H1 (cell line): ENCODE measurements around the gene C16orf95. TPM values are rescaled to one million over a fixed set of nuclear protein-coding genes. Genes with fewer than 3 reads are reported as not detected.

Source experiments
- CTCF ChIA-PET: fragments of 300-600 bp; sonication (Branson Sonifier 250); formaldehyde crosslinking; loops from one replicate; lab custom pipeline; 2021; ENCODE audit not compliant: partially characterized antibody; lab: Charles Lee
- POLR2A ChIA-PET: fragments of 300-600 bp; sonication (Branson Sonifier 250); formaldehyde crosslinking; loops from one replicate; lab custom pipeline; 2021; ENCODE audit warnings: inconsistent platforms; ENCODE audit not compliant: partially characterized antibody; lab: Charles Lee
- DNase-seq, 2 experiments: peaks; one replicate each; pipeline versions ENCODE4 v3.0.0 to v3.0.0-alpha.2; 2010 to 2022; ENCODE audit warnings: low spot score in 2 of 2, low read depth in 1 of 2, mixed read lengths in 1 of 2
- FAIRE-seq: peaks from 2 replicates; lab custom pipeline; 2011; peaks lifted over from hg19 to GRCh38; lab: Jason Lieb, UNC
- H2AFZ ChIP-seq: 2 replicates; pipeline ENCODE4 v1.8.1; 2012; ENCODE audit warnings: low read length, inconsistent platforms
- H2AK5ac ChIP-seq: 2 replicates; pipeline ENCODE4 v1.6.1; 2013; ENCODE audit warnings: low read depth, low read length
- H2BK120ac ChIP-seq: replicated peaks from 2 replicates; pipeline ENCODE3; 2013; ENCODE audit warnings: low read depth, low read length, inconsistent platforms
- H2BK12ac ChIP-seq: 2 replicates; pipeline ENCODE4 v1.6.1; 2013; ENCODE audit warnings: low read depth, low read length
- H2BK15ac ChIP-seq: 2 replicates; pipeline ENCODE4 v1.6.1; 2013; ENCODE audit warnings: low read length
- H2BK20ac ChIP-seq: 2 replicates; pipeline ENCODE4 v1.6.1; 2013; ENCODE audit warnings: low read length
- H2BK5ac ChIP-seq: 2 replicates; pipeline ENCODE4 v1.6.1; 2013; ENCODE audit warnings: low read depth, low read length
- H3K14ac ChIP-seq: 2 replicates; pipeline ENCODE4 v1.6.1; 2013; ENCODE audit warnings: inconsistent platforms; ENCODE audit not compliant: insufficient read length
- H3K18ac ChIP-seq: 2 replicates; pipeline ENCODE4 v1.6.1; 2013; ENCODE audit warnings: low read length; ENCODE audit errors: extremely low read depth
- H3K23ac ChIP-seq: 2 replicates; pipeline ENCODE4 v1.6.1; 2013; ENCODE audit warnings: inconsistent platforms; ENCODE audit not compliant: insufficient read length
- H3K23me2 ChIP-seq: 2 replicates; pipeline ENCODE4 v1.6.1; 2013; ENCODE audit warnings: low read depth, low read length
- H3K27ac ChIP-seq: 2 replicates; pipeline ENCODE4 v1.6.1; 2011; ENCODE audit warnings: low read depth, low read length, inconsistent platforms
- H3K27me3 ChIP-seq, 4 experiments: replicated peaks in 1 of 4; 1 replicate in 1 of 4; 2 replicates in 3 of 4; pipeline versions ENCODE4 v1.6.1 to v1.8.1; 2011 to 2013; ENCODE audit warnings: low read length in 3 of 4, mild to moderate bottlenecking in 3 of 4, inconsistent platforms in 2 of 4, mixed read lengths in 2 of 4, moderate library complexity in 1 of 4; ENCODE audit not compliant: control insufficient read depth in 3 of 4, insufficient read depth in 3 of 4; ENCODE audit errors: extremely low read depth in 1 of 4
- H3K36me3 ChIP-seq, 4 experiments: 2 replicates each; pipeline versions ENCODE4 v1.6.1 to v1.8.1; 2011 to 2013; ENCODE audit warnings: mild to moderate bottlenecking in 4 of 4, low read length in 3 of 4, moderate library complexity in 2 of 4, control low read depth in 1 of 4, inconsistent platforms in 1 of 4; ENCODE audit not compliant: insufficient read depth in 4 of 4, control insufficient read depth in 2 of 4
- H3K4ac ChIP-seq: replicated peaks from 2 replicates; pipeline ENCODE3; 2013; ENCODE audit warnings: low read length, low read depth, mixed read lengths, inconsistent platforms; ENCODE audit not compliant: insufficient read length
- H3K4me1 ChIP-seq, 4 experiments: replicated peaks in 1 of 4; 1 replicate in 1 of 4; 2 replicates in 3 of 4; pipeline versions ENCODE4 v1.6.1 to v1.8.1; 2011 to 2013; ENCODE audit warnings: low read length in 3 of 4, inconsistent platforms in 2 of 4, mixed read lengths in 1 of 4; ENCODE audit not compliant: insufficient read depth in 4 of 4, control insufficient read depth in 3 of 4
- H3K4me2 ChIP-seq, 2 experiments: 2 replicates each; pipeline versions ENCODE4 v1.6.1 to v1.8.1; 2011 to 2013; ENCODE audit warnings: low read depth in 2 of 2, low read length in 2 of 2, control low read depth in 1 of 2, inconsistent platforms in 1 of 2, mild to moderate bottlenecking in 1 of 2; ENCODE audit not compliant: insufficient read depth in 1 of 2
- H3K4me3 ChIP-seq, 4 experiments: fragments of 200-600, 300-600 bp in 1 of 4; sonication (generic), shearing (Covaris generic), sonication (Bioruptor Twin) in 1 of 4; 2 replicates each; pipeline versions ENCODE4 v1.5.1 to v1.8.1; 2011 to 2016; ENCODE audit warnings: low read length in 4 of 4, low read depth in 3 of 4, control low read depth in 2 of 4, inconsistent platforms in 2 of 4, mild to moderate bottlenecking in 2 of 4, mixed read lengths in 1 of 4, moderate library complexity in 1 of 4; ENCODE audit not compliant: insufficient read depth in 2 of 4; ENCODE audit errors: extremely low read depth in 1 of 4
- H3K56ac ChIP-seq: replicated peaks from 2 replicates; pipeline ENCODE3; 2013; ENCODE audit warnings: low read depth, mild to moderate bottlenecking, mixed read lengths, low read length, inconsistent platforms; ENCODE audit not compliant: insufficient read length
- H3K79me1 ChIP-seq: 2 replicates; pipeline ENCODE4 v1.6.1; 2013; ENCODE audit warnings: low read depth, low read length, control low read depth
- H3K79me2 ChIP-seq, 2 experiments: 2 replicates each; pipeline versions ENCODE4 v1.6.1 to v1.8.1; 2012 to 2013; ENCODE audit warnings: low read length in 2 of 2, mild to moderate bottlenecking in 2 of 2, inconsistent platforms in 1 of 2; ENCODE audit not compliant: insufficient read depth in 2 of 2, control insufficient read depth in 1 of 2
- H3K9ac ChIP-seq, 4 experiments: replicated peaks in 1 of 4; 1 replicate in 1 of 4; 2 replicates in 3 of 4; pipeline versions ENCODE4 v1.6.1 to v1.8.1; 2011 to 2013; ENCODE audit warnings: low read depth in 3 of 4, low read length in 3 of 4, control low read depth in 2 of 4, mild to moderate bottlenecking in 2 of 4, moderate library complexity in 2 of 4, inconsistent platforms in 1 of 4; ENCODE audit errors: extremely low read depth in 1 of 4
- H3K9me3 ChIP-seq, 2 experiments: 2 replicates each; pipeline versions ENCODE4 v1.6.1 to v1.8.1; 2012 to 2013; ENCODE audit warnings: mild to moderate bottlenecking in 2 of 2, moderate library complexity in 2 of 2, control low read depth in 1 of 2, inconsistent platforms in 1 of 2, low read depth in 1 of 2, low read length in 1 of 2, mixed read lengths in 1 of 2; ENCODE audit not compliant: insufficient read depth in 2 of 2
- H4K20me1 ChIP-seq, 2 experiments: replicated peaks in 1 of 2; 2 replicates each; pipeline versions ENCODE3 to v1.8.1; 2011 to 2013; ENCODE audit warnings: inconsistent platforms in 2 of 2, low read length in 2 of 2, mild to moderate bottlenecking in 1 of 2; ENCODE audit not compliant: insufficient read depth in 2 of 2, control insufficient read depth in 1 of 2
- H4K5ac ChIP-seq: 2 replicates; pipeline ENCODE4 v1.6.1; 2013; ENCODE audit warnings: low read length, low read depth, mixed read lengths, inconsistent platforms; ENCODE audit not compliant: insufficient read length
- H4K8ac ChIP-seq: 2 replicates; pipeline ENCODE4 v1.8.0; 2013; ENCODE audit warnings: mild to moderate bottlenecking, moderate library complexity, low read length, inconsistent platforms; ENCODE audit not compliant: insufficient read depth; ENCODE audit errors: extremely low read depth
- H4K91ac ChIP-seq: replicated peaks from 2 replicates; pipeline ENCODE3; 2013; ENCODE audit warnings: low read length, mixed read lengths, inconsistent platforms; ENCODE audit not compliant: insufficient read length
- BACH1 ChIP-seq: IDR thresholded peaks from 2 replicates; pipeline ENCODE4 v1.6.1; 2012; ENCODE audit warnings: low read length, improper control_type of control experiment
- KDM5A ChIP-seq: fragments of 200-600 bp; IDR thresholded peaks from 2 replicates; pipeline ENCODE4 v1.7.1; 2012; ENCODE audit warnings: mild to moderate bottlenecking, low read length, inconsistent platforms, mixed read lengths
- POLR2AphosphoS5 ChIP-seq: IDR thresholded peaks from 2 replicates; pipeline ENCODE4 v1.6.1; 2011; ENCODE audit warnings: low read depth, low read length
- WGBS, 2 experiments: shearing (Covaris generic) in 1 of 2; methylation state at CpG; one replicate each; pipeline versions ENCODE4 v1.1.6 to v1.1.7; 2013 to 2015; ENCODE audit warnings: low lambda C conversion rate in 2 of 2, mixed read lengths in 2 of 2, inconsistent platforms in 1 of 2, low coverage in 1 of 2, missing lambda C conversion rate in 1 of 2; ENCODE audit not compliant: insufficient replicate concordance in 2 of 2, insufficient coverage in 1 of 2, insufficient read length in 1 of 2; ENCODE audit errors: extremely low coverage in 1 of 2, missing lambda C conversion rate in 1 of 2; 5-methylcytosine and 5-hydroxymethylcytosine counted together
- polyA plus RNA-seq, 7 experiments: library from polyadenylated mRNA; depleted of rRNA in 3 of 7; stranded (reverse) in 5 of 7; unstranded in 2 of 7; fragments of >200 nt in 5 of 7; fragments of 200-250 nt in 2 of 7; gene quantifications; 1 replicate in 5 of 7; 2 replicates in 1 of 7; 4 replicates in 1 of 7; pipeline versions ENCODE4 v1.2.1 to v1.2.3, GENCODE V29; 2011 to 2013; ENCODE audit warnings: missing spikeins in 2 of 7, mixed read lengths in 2 of 7
- total RNA-seq: library from RNA; stranded (reverse); fragmentation: NEBNext Ultra II Directional; extraction: Animal tissue kit (Norgen Biotek cat#: 25700); gene quantifications from 2 replicates; pipeline ENCODE4 v1.2.1, GENCODE V29; 2021

The C16orf95 gene
- total and polyA plus RNA-seq, 2 of the 8 experiments (the other 6 are each of a cell fraction or from before 2014, with no cell fraction given) = 5.0 to 5.4 TPM

- Histone ChIP-seq H4K8ac (no peak overlapping the region), H3K23me2 (no peaks in the 10 kb centered on the region), H3K4ac (no peak overlapping the region), H3K56ac (no peak overlapping the region), H3K23ac (no peak overlapping the region), H2BK120ac (no peak overlapping the region), H3K18ac (no peak overlapping the region), H3K4me1 (no peaks in the 10 kb centered on the region), H2BK20ac (no peak overlapping the region), H2BK5ac (no peak overlapping the region), H2AK5ac (no peak overlapping the region), H3K79me1 (peaks cover 7% of the 10 kb centered on the region), H3K27ac (no peak overlapping the region), H3K9ac (no peak overlapping the region), H2AFZ (no peak overlapping the region), H4K91ac (no peak overlapping the region), H4K5ac (no peak overlapping the region), H2BK12ac (no peak overlapping the region), H4K20me1 (peaks cover 3 to 14% of the 10 kb centered on the region in 2 experiments), H2BK15ac (no peak overlapping the region), H3K9me3 (no peaks in the 10 kb centered on the region), H3K4me3 (no peak overlapping the region), H3K27me3 (no peaks in the 10 kb centered on the region), H3K79me2 (no peaks in the 10 kb centered on the region), H3K36me3 (peaks cover 0 to 17% (median 9%) of the 10 kb centered on the region in 4 experiments; a peak in 5 of 8 replicates), H3K4me2 (no peak overlapping the region), H3K14ac (no peak overlapping the region)
- no peak for FAIRE-seq
- 86% methylated on average over 9 of the region's 9 CpGs; no CpG with 5 or more reads in 1 of the 2 experiments for WGBS, 2 experiments
- CTCF ChIA-PET = interaction anchor here (0.7 to 1.0 kb wide), 2 partner anchors 25 to 183 kb away, joined by 3 to 4 read pairs; partner anchors contain the start of gene FBXO31
- no peak for DNase-seq
- POLR2A ChIA-PET = no interaction called here
- TF ChIP-seq BACH1 = no peak
- no peak for TF ChIP-seq POLR2AphosphoS5
- TF ChIP-seq KDM5A = no peak
Observed at GRCh38 chr16:87358696-87359095, 41.5 kb upstream of the C16orf95 start.
